Measurements from ENCODE around the gene EPHA4.

- TF ChIP-seq POLR2A (IDR thresholded peaks at IDR 0.05) (no peak), CTCF (IDR thresholded peaks at IDR 0.05) (no peak), POLR2AphosphoS5 (IDR thresholded peaks at IDR 0.05) (no peak)
These were observed 171.7 kb downstream of the EPHA4 start for GRCh38 chr2:221400411-221400810.

Data from prostate gland (tissue), 2 donors.